ENCODE measurements around the gene DCAF4L1. TPM values are rescaled to one million over a fixed set of nuclear protein-coding genes. Genes with fewer than 3 reads are reported as not detected.

DCAF4L1 gene
- total RNA-seq, 1 donor from 2014 or later = 0.09 TPM

DNA sequence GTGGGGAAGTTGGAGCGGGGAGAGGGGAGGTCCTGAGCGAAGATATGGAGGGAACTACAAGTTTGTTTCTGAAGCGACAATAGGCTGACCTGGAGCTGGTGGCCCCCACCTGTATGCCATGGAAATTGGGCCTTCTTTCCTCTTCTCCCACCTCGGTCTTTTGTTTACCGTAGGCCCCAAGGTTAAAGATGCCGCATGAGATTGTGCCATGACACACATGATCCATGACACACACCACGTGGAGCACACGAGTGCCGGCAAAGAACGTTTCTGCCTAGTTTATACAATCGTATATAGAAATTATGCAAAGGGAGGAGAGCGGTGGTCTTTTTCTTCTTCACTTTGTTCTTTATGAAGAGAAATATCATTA, 45.9 kb upstream of the DCAF4L1 start:
- peaks cover 20% of the 10 kb centered on the region for H3K4me1 Mint-ChIP-seq
- H3K27me3 Mint-ChIP-seq (ENCODE audit: low read depth) = peaks cover 22% of the 10 kb centered on the region
- peaks cover 5% of the 10 kb centered on the region for H3K9me3 Mint-ChIP-seq
- peaks cover 8% of the 10 kb centered on the region for H3K36me3 Mint-ChIP-seq
- TF ChIP-seq, protein P1, sequence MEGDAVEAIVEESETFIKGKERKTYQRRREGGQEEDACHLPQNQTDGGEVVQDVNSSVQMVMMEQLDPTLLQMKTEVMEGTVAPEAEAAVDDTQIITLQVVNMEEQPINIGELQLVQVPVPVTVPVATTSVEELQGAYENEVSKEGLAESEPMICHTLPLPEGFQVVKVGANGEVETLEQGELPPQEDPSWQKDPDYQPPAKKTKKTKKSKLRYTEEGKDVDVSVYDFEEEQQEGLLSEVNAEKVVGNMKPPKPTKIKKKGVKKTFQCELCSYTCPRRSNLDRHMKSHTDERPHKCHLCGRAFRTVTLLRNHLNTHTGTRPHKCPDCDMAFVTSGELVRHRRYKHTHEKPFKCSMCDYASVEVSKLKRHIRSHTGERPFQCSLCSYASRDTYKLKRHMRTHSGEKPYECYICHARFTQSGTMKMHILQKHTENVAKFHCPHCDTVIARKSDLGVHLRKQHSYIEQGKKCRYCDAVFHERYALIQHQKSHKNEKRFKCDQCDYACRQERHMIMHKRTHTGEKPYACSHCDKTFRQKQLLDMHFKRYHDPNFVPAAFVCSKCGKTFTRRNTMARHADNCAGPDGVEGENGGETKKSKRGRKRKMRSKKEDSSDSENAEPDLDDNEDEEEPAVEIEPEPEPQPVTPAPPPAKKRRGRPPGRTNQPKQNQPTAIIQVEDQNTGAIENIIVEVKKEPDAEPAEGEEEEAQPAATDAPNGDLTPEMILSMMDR (IDR thresholded peaks at IDR 0.05; ENCODE audit: unreplicated experiment) = no peak
- H3K27ac Mint-ChIP-seq = peak overlapping the region; percentile 98
- DNase-seq (ENCODE audit: low spot score in 2 of 2, unreplicated experiment in 2 of 2) = no peak
- peak overlapping the region; percentile 99 for H3K4me3 Mint-ChIP-seq

DNA sequence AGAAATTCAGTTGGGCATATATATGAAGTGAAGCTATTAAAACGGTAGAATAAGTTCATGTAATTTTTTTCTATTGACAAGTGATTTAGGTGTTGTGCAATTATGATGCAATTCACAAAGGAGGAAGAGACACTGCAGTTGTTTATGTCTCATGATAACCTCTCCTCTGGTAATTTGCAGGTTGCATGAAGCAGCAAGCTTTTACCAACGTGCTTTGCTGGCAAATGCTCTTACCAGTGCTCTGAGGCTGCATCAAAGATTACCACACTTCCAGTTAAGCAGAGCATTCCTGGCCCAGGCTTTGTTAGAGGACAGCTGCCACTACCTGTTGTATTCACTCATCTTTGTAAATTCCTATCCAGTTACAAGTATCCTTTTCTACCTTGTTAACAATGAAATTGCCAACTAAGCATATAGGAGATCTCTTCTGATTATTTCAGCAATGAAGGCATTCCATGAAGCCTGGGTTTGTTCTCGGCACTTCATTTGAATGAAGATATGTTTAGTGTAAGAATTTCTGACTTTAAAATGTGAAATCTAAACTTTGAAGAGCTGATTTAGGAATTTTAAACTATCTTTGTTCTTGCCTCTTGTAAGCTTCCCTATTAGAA, 42.4 kb upstream of the DCAF4L1 start:
- Mint-ChIP-seq H3K4me1 (peaks cover 20% of the 10 kb centered on the region), H3K9me3 (peaks cover 5% of the 10 kb centered on the region), H3K36me3 (peaks cover 14% of the 10 kb centered on the region), H3K27me3 (ENCODE audit: low read depth) (no peaks in the 10 kb centered on the region), H3K4me3 (no peak overlapping the region), H3K27ac (no peak overlapping the region)
- no peak for DNase-seq (ENCODE audit: low spot score in 2 of 2, unreplicated experiment in 2 of 2)
- TF ChIP-seq, protein P1 (IDR thresholded peaks at IDR 0.05; ENCODE audit: unreplicated experiment) = no peak

DNA sequence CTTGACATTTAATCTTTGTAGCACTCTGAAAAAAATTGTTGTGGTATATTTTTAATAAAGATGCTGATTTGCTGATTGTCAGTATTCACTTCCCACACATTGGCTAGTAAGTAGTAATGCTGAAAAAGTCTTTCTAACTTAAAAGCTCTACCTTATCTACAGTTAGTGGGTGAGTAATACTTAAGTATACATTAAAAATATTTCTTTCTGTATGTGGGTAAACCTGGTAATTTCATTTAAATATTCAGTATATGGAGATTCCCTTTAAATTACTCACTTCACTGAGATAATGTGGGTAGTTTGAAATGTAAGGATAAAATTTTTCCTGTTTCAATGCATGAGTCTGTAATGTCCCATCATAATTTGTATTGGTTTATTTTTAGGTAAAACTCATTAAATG, 40.7 kb upstream of the DCAF4L1 start:
- Mint-ChIP-seq H3K27me3 (ENCODE audit: low read depth) (no peaks in the 10 kb centered on the region), H3K36me3 (peaks cover 19% of the 10 kb centered on the region)
- TF ChIP-seq, protein P1 (IDR thresholded peaks at IDR 0.05; ENCODE audit: unreplicated experiment) = no peak

DNA sequence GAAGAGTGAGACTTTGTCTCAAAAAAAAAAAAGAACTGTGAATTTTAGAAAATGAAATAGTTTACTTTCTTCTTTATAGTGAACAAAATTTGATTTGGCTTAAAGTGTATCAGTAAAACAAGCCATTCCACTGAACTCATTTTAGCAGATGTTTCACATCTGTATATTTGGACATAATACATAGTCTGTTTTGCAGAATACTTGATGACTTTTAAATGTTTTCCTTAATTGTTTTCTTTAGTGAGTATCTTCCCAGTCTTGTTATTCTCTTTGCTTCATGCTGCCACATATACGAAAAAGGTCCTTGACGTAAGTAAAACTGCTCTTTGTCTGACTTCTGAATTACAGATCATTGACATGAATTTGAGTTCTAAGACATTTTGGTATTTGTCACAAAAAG, 38.0 kb upstream of the DCAF4L1 start:
- no peaks in the 10 kb centered on the region for H3K9me3 Mint-ChIP-seq
- TF ChIP-seq, protein P1 (IDR thresholded peaks at IDR 0.05; ENCODE audit: unreplicated experiment) = no peak
- no peak overlapping the region for H3K27ac Mint-ChIP-seq
- no peaks in the 10 kb centered on the region for H3K27me3 Mint-ChIP-seq (ENCODE audit: low read depth)
- no peaks in the 10 kb centered on the region for H3K4me1 Mint-ChIP-seq
- H3K36me3 Mint-ChIP-seq = peaks cover 19% of the 10 kb centered on the region
- no peak overlapping the region for H3K4me3 Mint-ChIP-seq
- no peak for DNase-seq (ENCODE audit: low spot score in 2 of 2, unreplicated experiment in 2 of 2)

More for the DNA sequence above, 40.7 kb upstream of the DCAF4L1 start:
- Mint-ChIP-seq H3K9me3 (no peaks in the 10 kb centered on the region), H3K4me1 (peaks cover 14% of the 10 kb centered on the region), H3K27ac (no peak overlapping the region), H3K4me3 (no peak overlapping the region)
- DNase-seq (ENCODE audit: low spot score in 2 of 2, unreplicated experiment in 2 of 2) = no peak

DNA sequence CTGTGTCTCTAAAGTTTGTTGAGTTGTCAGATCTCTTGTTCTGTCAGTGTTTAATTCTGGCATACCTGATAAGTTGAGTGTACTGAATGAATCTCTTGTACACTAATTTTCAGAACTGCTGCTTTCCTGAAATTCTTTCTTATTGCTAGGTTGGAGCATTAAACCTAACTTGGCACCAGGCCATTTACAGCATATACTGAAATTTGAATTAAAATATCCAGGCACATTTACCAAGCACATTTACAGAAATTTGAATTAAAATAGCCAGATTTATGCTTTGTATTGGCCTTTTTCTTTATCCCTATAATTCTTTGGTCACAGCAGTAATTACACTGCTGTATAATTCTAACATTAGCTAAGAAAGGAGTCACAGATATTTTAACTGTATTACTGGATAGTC, 37.5 kb upstream of the DCAF4L1 start:
- peaks cover 20% of the 10 kb centered on the region for H3K36me3 Mint-ChIP-seq
- DNase-seq (ENCODE audit: low spot score in 2 of 2, unreplicated experiment in 2 of 2) = no peak
- H3K4me3 Mint-ChIP-seq = no peak overlapping the region
- no peaks in the 10 kb centered on the region for H3K9me3 Mint-ChIP-seq
- no peaks in the 10 kb centered on the region for H3K27me3 Mint-ChIP-seq (ENCODE audit: low read depth)
- H3K27ac Mint-ChIP-seq = no peak overlapping the region
- TF ChIP-seq, protein P1 (IDR thresholded peaks at IDR 0.05; ENCODE audit: unreplicated experiment) = no peak
- H3K4me1 Mint-ChIP-seq = no peaks in the 10 kb centered on the region

DNA sequence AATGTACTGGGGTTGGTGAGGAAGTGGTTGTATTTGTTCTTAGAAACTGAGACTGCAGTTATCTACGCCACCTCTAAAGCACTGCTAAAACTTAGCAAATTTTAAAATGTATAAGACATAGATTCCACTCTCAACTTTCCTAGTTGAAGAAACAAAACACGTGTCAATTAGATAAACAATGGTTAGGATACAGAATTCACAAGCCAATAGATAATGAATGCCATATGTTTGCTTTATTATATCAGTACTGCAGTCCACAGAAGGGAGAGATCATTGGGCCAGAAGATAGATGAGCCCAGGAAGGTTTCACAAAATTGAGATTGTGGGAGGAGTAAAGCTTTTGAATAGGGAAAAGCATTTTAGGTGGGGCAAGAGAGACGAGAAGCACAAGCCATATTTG, 32.0 kb upstream of the DCAF4L1 start:
- H3K27me3 Mint-ChIP-seq (ENCODE audit: low read depth) = no peaks in the 10 kb centered on the region
- DNase-seq (ENCODE audit: low spot score in 2 of 2, unreplicated experiment in 2 of 2) = no peak
- TF ChIP-seq, protein P1 (IDR thresholded peaks at IDR 0.05; ENCODE audit: unreplicated experiment) = no peak
- H3K4me1 Mint-ChIP-seq = no peaks in the 10 kb centered on the region
- no peak overlapping the region for H3K27ac Mint-ChIP-seq
- H3K36me3 Mint-ChIP-seq = peaks cover 20% of the 10 kb centered on the region
- no peak overlapping the region for H3K4me3 Mint-ChIP-seq
- H3K9me3 Mint-ChIP-seq = no peaks in the 10 kb centered on the region

Data from mesothelial cell of epicardium (in vitro differentiated cells).